H9 (cell line): ENCODE data around the gene NRXN3. TPM values are rescaled to one million over a fixed set of nuclear protein-coding genes. Genes with fewer than 3 reads are reported as not detected.

Source experiments
- DNase-seq: peaks from one replicate; pipeline ENCODE4 v3.0.0-alpha.2; 2017
- H2AFZ ChIP-seq: one replicate; pipeline ENCODE4 v1.6.1; 2013; ENCODE audit warnings: mild to moderate bottlenecking, low read length, control low read depth, moderate library complexity
- H2AK5ac ChIP-seq: 2 replicates; pipeline ENCODE4 v1.6.1; 2013; ENCODE audit warnings: low read length, control low read depth, mixed read lengths; ENCODE audit not compliant: insufficient read length
- H2BK120ac ChIP-seq: one replicate; pipeline ENCODE4 v1.6.1; 2013; ENCODE audit warnings: low read depth, mild to moderate bottlenecking, low read length, control low read depth, inconsistent platforms; ENCODE audit not compliant: poor library complexity, severe bottlenecking
- H2BK12ac ChIP-seq: 2 replicates; pipeline ENCODE4 v1.6.1; 2013; ENCODE audit warnings: low read length, control low read depth, mixed read lengths, low read depth; ENCODE audit not compliant: insufficient read length
- H2BK15ac ChIP-seq: 2 replicates; pipeline ENCODE4 v1.6.1; 2013; ENCODE audit warnings: low read depth, low read length, control low read depth
- H2BK20ac ChIP-seq: one replicate; pipeline ENCODE4 v1.6.1; 2013; ENCODE audit warnings: low read depth, mild to moderate bottlenecking, low read length, control low read depth, inconsistent platforms; ENCODE audit not compliant: poor library complexity, severe bottlenecking
- H2BK5ac ChIP-seq: 2 replicates; pipeline ENCODE4 v1.6.1; 2013; ENCODE audit warnings: low read length, control low read depth, mixed read lengths; ENCODE audit not compliant: insufficient read length
- H3K14ac ChIP-seq: 2 replicates; pipeline ENCODE4 v1.6.1; 2013; ENCODE audit warnings: low read length, control low read depth; ENCODE audit not compliant: insufficient read depth
- H3K18ac ChIP-seq: 2 replicates; pipeline ENCODE4 v1.6.1; 2013; ENCODE audit warnings: low read depth, mild to moderate bottlenecking, mixed read lengths, low read length, control low read depth; ENCODE audit not compliant: insufficient read length
- H3K23ac ChIP-seq: 2 replicates; pipeline ENCODE4 v1.6.1; 2013; ENCODE audit warnings: low read length, control low read depth, mixed read lengths, low read depth; ENCODE audit not compliant: insufficient read length
- H3K23me2 ChIP-seq: 2 replicates; pipeline ENCODE4 v1.6.1; 2013; ENCODE audit warnings: low read depth, mild to moderate bottlenecking, mixed read lengths, low read length, control low read depth; ENCODE audit not compliant: insufficient read length, poor library complexity, severe bottlenecking
- H3K27ac ChIP-seq: 2 replicates; pipeline ENCODE4 v1.5.1; 2013; ENCODE audit warnings: low read length, control low read depth, mixed read lengths, low read depth; ENCODE audit not compliant: insufficient read length
- H3K27me3 ChIP-seq: 2 replicates; pipeline ENCODE4 v1.6.1; 2013; ENCODE audit warnings: low read length, control low read depth, inconsistent platforms; ENCODE audit not compliant: insufficient read depth
- H3K4ac ChIP-seq: 2 replicates; pipeline ENCODE4 v1.6.1; 2013; ENCODE audit warnings: low read depth, mild to moderate bottlenecking, control low read depth, inconsistent platforms, low read length, moderate library complexity
- H3K4me1 ChIP-seq: 2 replicates; pipeline ENCODE4 v1.6.1; 2013; ENCODE audit warnings: low read length, control low read depth, inconsistent platforms; ENCODE audit not compliant: insufficient read depth
- H3K4me2 ChIP-seq: 2 replicates; pipeline ENCODE4 v1.6.1; 2013; ENCODE audit warnings: low read length, control low read depth, mixed read lengths; ENCODE audit not compliant: insufficient read length, insufficient read depth
- H3K56ac ChIP-seq: 2 replicates; pipeline ENCODE4 v1.6.1; 2013; ENCODE audit warnings: low read depth, mild to moderate bottlenecking, mixed read lengths, low read length, control low read depth; ENCODE audit not compliant: insufficient read length
- H3K79me1 ChIP-seq: 2 replicates; pipeline ENCODE4 v1.6.1; 2013; ENCODE audit warnings: low read depth, mild to moderate bottlenecking, moderate library complexity, low read length, control low read depth, inconsistent platforms; ENCODE audit not compliant: insufficient read depth, poor library complexity, severe bottlenecking
- H3K79me2 ChIP-seq: 2 replicates; pipeline ENCODE4 v1.6.1; 2013; ENCODE audit warnings: low read length, control low read depth, inconsistent platforms; ENCODE audit not compliant: insufficient read depth
- H3K9ac ChIP-seq: 2 replicates; pipeline ENCODE4 v1.6.1; 2013; ENCODE audit warnings: low read length, control low read depth, mixed read lengths; ENCODE audit not compliant: insufficient read length; ENCODE audit errors: extremely low read depth
- H3K9me3 ChIP-seq: one replicate; pipeline ENCODE4 v1.6.1; 2013; ENCODE audit warnings: low read depth, low read length, inconsistent platforms; ENCODE audit not compliant: control insufficient read depth
- H3T11ph ChIP-seq: one replicate; pipeline ENCODE4 v1.6.1; 2013; ENCODE audit warnings: mild to moderate bottlenecking, low read length, control low read depth, inconsistent platforms
- H4K20me1 ChIP-seq: one replicate; pipeline ENCODE4 v1.6.1; 2013; ENCODE audit not compliant: control insufficient read depth, insufficient read length, insufficient read depth
- H4K5ac ChIP-seq: 2 replicates; pipeline ENCODE4 v1.6.1; 2013; ENCODE audit warnings: low read depth, mild to moderate bottlenecking, mixed read lengths, low read length, control low read depth; ENCODE audit not compliant: insufficient read length
- H4K8ac ChIP-seq: replicated peaks from 2 replicates; pipeline ENCODE4 v1.6.1; 2013; ENCODE audit warnings: low read length, control low read depth, mixed read lengths, low read depth; ENCODE audit not compliant: insufficient read length
- H4K91ac ChIP-seq: 2 replicates; pipeline ENCODE4 v1.6.1; 2013; ENCODE audit warnings: low read depth, mild to moderate bottlenecking, moderate library complexity, mixed read lengths, low read length, control low read depth; ENCODE audit not compliant: insufficient read length
- H3K27ac Mint-ChIP-seq, 3 experiments: 2 replicates in 2 of 3; 3 replicates in 1 of 3; pipeline ENCODE4 v1.8.0; 2020 to 2021; ENCODE audit warnings: mixed read lengths in 3 of 3, mild to moderate bottlenecking in 1 of 3, moderate library complexity in 1 of 3
- H3K27me3 Mint-ChIP-seq: 2 replicates; pipeline ENCODE4 v1.8.0; 2021; ENCODE audit warnings: low read depth, mild to moderate bottlenecking, moderate library complexity, mixed read lengths
- H3K36me3 Mint-ChIP-seq, 3 experiments: 2 replicates in 2 of 3; 3 replicates in 1 of 3; pipeline ENCODE4 v1.8.0; 2020 to 2021; ENCODE audit warnings: low read depth in 3 of 3, mixed read lengths in 3 of 3; ENCODE audit not compliant: insufficient read depth in 1 of 3
- H3K4me1 Mint-ChIP-seq, 2 experiments: 2 replicates each; pipeline ENCODE4 v1.8.0; 2020; ENCODE audit warnings: mixed read lengths in 2 of 2
- H3K4me3 Mint-ChIP-seq, 2 experiments: 2 replicates in 1 of 2; 3 replicates in 1 of 2; pipeline ENCODE4 v1.8.0; 2020 to 2021; ENCODE audit warnings: mild to moderate bottlenecking in 2 of 2, mixed read lengths in 2 of 2, moderate library complexity in 1 of 2
- H3K9me3 Mint-ChIP-seq, 2 experiments: 2 replicates in 1 of 2; 3 replicates in 1 of 2; pipeline ENCODE4 v1.8.0; 2020; ENCODE audit warnings: mild to moderate bottlenecking in 2 of 2, mixed read lengths in 2 of 2, moderate library complexity in 1 of 2
- WGBS: extraction: QIAGEN DNeasy Blood & Tissue Kit; methylation state at CpG from one replicate; pipeline ENCODE4 v1.1.7; 2013; ENCODE audit warnings: missing lambda C conversion rate, low lambda C conversion rate, mixed read lengths; ENCODE audit not compliant: insufficient read length; ENCODE audit errors: extremely low coverage; 5-methylcytosine and 5-hydroxymethylcytosine counted together
- total RNA-seq: library from RNA; stranded (reverse); gene quantifications from 2 replicates; pipeline ENCODE4 v1.2.1, GENCODE V29; 2021
- TF ChIP-seq, protein P1 (sequence below): fragments of 200-600 bp; sonication (generic); conservative IDR thresholded peaks from 3 replicates; pipeline ENCODE4 v1.8.0; 2021; ENCODE audit warnings: antibody characterized with exemption, mild to moderate bottlenecking

The NRXN3 gene
- total RNA-seq, 1 experiment from 2014 or later, result 1.8 TPM

- Mint-ChIP-seq H3K4me1 (peaks cover 0 to 11% of the 10 kb centered on the region in 2 experiments; a peak in 1 of 4 replicates), H3K36me3 (no peaks in the 10 kb centered on the region), H3K27me3 (no peaks in the 10 kb centered on the region; the same call in 1 of the 2 replicates), H3K9me3 (no peaks in the 10 kb centered on the region), H3K4me3 (no peak overlapping the region), H3K27ac (peak overlapping the region in 1 of 3 experiments; percentile 82; a peak in 2 of 7 replicates)
- no peak overlapping the region for H2BK120ac ChIP-seq
- H2BK20ac ChIP-seq, result no peak overlapping the region
- H3K23ac ChIP-seq, result no peak overlapping the region
- no peak overlapping the region for H2AFZ ChIP-seq
- no peak overlapping the region for H3K27ac ChIP-seq
- no peak overlapping the region for H3K4ac ChIP-seq
- DNase-seq, result no peak
- no peak overlapping the region for H2BK5ac ChIP-seq
- no peak overlapping the region for H3K14ac ChIP-seq
- H3K9ac ChIP-seq, result no peak overlapping the region
- H2BK12ac ChIP-seq, result no peak overlapping the region
- H4K20me1 ChIP-seq, result no peaks in the 10 kb centered on the region
- no peak overlapping the region for H3K18ac ChIP-seq
- H3T11ph ChIP-seq, result no peak overlapping the region
- H4K91ac ChIP-seq, result no peak overlapping the region
- no peak overlapping the region for H2BK15ac ChIP-seq
- H3K56ac ChIP-seq, result no peak overlapping the region
- H3K79me2 ChIP-seq, result no peaks in the 10 kb centered on the region
- H3K9me3 ChIP-seq, result no peaks in the 10 kb centered on the region
- peaks cover 3% of the 10 kb centered on the region; the same call in 1 of the 2 replicates for H3K4me1 ChIP-seq
- TF ChIP-seq, protein P1, sequence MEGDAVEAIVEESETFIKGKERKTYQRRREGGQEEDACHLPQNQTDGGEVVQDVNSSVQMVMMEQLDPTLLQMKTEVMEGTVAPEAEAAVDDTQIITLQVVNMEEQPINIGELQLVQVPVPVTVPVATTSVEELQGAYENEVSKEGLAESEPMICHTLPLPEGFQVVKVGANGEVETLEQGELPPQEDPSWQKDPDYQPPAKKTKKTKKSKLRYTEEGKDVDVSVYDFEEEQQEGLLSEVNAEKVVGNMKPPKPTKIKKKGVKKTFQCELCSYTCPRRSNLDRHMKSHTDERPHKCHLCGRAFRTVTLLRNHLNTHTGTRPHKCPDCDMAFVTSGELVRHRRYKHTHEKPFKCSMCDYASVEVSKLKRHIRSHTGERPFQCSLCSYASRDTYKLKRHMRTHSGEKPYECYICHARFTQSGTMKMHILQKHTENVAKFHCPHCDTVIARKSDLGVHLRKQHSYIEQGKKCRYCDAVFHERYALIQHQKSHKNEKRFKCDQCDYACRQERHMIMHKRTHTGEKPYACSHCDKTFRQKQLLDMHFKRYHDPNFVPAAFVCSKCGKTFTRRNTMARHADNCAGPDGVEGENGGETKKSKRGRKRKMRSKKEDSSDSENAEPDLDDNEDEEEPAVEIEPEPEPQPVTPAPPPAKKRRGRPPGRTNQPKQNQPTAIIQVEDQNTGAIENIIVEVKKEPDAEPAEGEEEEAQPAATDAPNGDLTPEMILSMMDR, result no peak
- H3K23me2 ChIP-seq, result no peaks in the 10 kb centered on the region
- H3K79me1 ChIP-seq, result no peaks in the 10 kb centered on the region
- WGBS, result no CpG with 5 or more reads among the region's 3 CpGs
- H2AK5ac ChIP-seq, result no peak overlapping the region
- H3K4me2 ChIP-seq, result no peak overlapping the region
- no peaks in the 10 kb centered on the region for H3K27me3 ChIP-seq
- H4K8ac ChIP-seq, result no peak overlapping the region
- H4K5ac ChIP-seq, result no peak overlapping the region
Measured at GRCh38 chr14:79062226-79062625, 892.1 kb downstream of the NRXN3 start.
